Nephron progenitor cell (in vitro differentiated cells): ENCODE measurements around the gene BIK.

ENCODE experiments used
- DNase-seq: peaks from one replicate; pipeline ENCODE4 v3.0.0; 2021
- H3K27ac Mint-ChIP-seq: 2 replicates; pipeline ENCODE4 v1.8.0; 2021; ENCODE audit warnings: mild to moderate bottlenecking, moderate library complexity, mixed read lengths
- H3K27me3 Mint-ChIP-seq: 2 replicates; pipeline ENCODE4 v1.8.0; 2021; ENCODE audit warnings: mild to moderate bottlenecking, low read depth, mixed read lengths; ENCODE audit not compliant: poor library complexity
- H3K36me3 Mint-ChIP-seq: 2 replicates; pipeline ENCODE4 v1.8.0; 2021; ENCODE audit warnings: low read depth, mixed read lengths
- H3K4me1 Mint-ChIP-seq: 2 replicates; pipeline ENCODE4 v1.8.0; 2021; ENCODE audit warnings: mixed read lengths
- H3K4me3 Mint-ChIP-seq: 2 replicates; pipeline ENCODE4 v1.8.0; 2021; ENCODE audit warnings: mild to moderate bottlenecking, moderate library complexity, mixed read lengths
- H3K9me3 Mint-ChIP-seq: 2 replicates; pipeline ENCODE4 v1.8.0; 2021; ENCODE audit warnings: mild to moderate bottlenecking, moderate library complexity, mixed read lengths
- TF ChIP-seq, protein P1 (sequence below): fragments of 200-600 bp; sonication (generic); IDR thresholded peaks from 2 replicates; pipeline ENCODE4 v1.5.0; 2021; ENCODE audit warnings: antibody characterized with exemption

Gene BIK

GRCh38 chr22:43088984-43089717, 21.4 kb upstream of the BIK start, which contains the start of gene TTLL1:
TTLL1 (minus strand) TSS chr22:43089391; CDS start chr22:43075586, 13,805 bp downstream.
- DNase-seq = peak; percentile 89

GRCh38 chr22:43090130-43090789, 20.3 kb upstream of the BIK start:
- H3K36me3 Mint-ChIP-seq = peaks cover 19% of the 10 kb centered on the region
- no peak for DNase-seq
- TF ChIP-seq, protein P1, sequence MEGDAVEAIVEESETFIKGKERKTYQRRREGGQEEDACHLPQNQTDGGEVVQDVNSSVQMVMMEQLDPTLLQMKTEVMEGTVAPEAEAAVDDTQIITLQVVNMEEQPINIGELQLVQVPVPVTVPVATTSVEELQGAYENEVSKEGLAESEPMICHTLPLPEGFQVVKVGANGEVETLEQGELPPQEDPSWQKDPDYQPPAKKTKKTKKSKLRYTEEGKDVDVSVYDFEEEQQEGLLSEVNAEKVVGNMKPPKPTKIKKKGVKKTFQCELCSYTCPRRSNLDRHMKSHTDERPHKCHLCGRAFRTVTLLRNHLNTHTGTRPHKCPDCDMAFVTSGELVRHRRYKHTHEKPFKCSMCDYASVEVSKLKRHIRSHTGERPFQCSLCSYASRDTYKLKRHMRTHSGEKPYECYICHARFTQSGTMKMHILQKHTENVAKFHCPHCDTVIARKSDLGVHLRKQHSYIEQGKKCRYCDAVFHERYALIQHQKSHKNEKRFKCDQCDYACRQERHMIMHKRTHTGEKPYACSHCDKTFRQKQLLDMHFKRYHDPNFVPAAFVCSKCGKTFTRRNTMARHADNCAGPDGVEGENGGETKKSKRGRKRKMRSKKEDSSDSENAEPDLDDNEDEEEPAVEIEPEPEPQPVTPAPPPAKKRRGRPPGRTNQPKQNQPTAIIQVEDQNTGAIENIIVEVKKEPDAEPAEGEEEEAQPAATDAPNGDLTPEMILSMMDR = no peak
- H3K4me1 Mint-ChIP-seq = peaks cover 19% of the 10 kb centered on the region
- H3K27me3 Mint-ChIP-seq = peaks cover 4% of the 10 kb centered on the region
- peaks cover 5% of the 10 kb centered on the region for H3K9me3 Mint-ChIP-seq
- peak overlapping the region; percentile 93 for H3K4me3 Mint-ChIP-seq
- no peak overlapping the region for H3K27ac Mint-ChIP-seq

More at GRCh38 chr22:43088984-43089717, 21.4 kb upstream of the BIK start, which contains the start of gene TTLL1:
- Mint-ChIP-seq H3K27me3 (peaks cover 4% of the 10 kb centered on the region), H3K27ac (no peak within 1 kb of the TSS), H3K36me3 (peaks cover 22% of the 10 kb centered on the region), H3K9me3 (peaks cover 7% of the 10 kb centered on the region), H3K4me3 (peak within 1 kb of the TSS; percentile 93), H3K4me1 (peaks cover 19% of the 10 kb centered on the region)
- TF ChIP-seq, protein P1 = no peak

DNA sequence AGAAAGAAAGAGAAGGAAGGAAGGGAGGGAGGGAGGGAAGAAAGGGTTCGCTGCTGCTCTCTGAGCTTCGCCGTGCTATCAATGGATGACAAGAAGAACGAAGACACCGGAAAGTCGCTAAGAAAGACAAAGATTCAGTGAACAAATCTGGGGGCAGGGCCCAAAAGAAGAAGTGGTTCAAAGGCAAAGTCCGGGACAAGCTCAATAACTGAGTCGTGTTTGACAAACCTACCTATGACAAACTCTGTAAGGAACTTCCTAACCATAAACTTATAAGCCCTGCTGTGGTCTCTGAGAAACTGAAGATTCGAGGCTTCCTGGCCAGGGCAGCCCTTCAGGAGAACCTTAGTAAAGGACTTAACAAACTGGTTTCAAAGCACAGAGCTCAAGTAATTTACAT, 18.5 kb upstream of the BIK start:
- Mint-ChIP-seq H3K27me3 (peaks cover 8% of the 10 kb centered on the region), H3K27ac (no peak overlapping the region), H3K9me3 (peaks cover 16% of the 10 kb centered on the region), H3K4me1 (peaks cover 10% of the 10 kb centered on the region), H3K4me3 (no peak overlapping the region), H3K36me3 (peaks cover 7% of the 10 kb centered on the region)
- no peak for DNase-seq
- TF ChIP-seq, protein P1 = no peak

GRCh38 chr22:43094085-43094484, 16.5 kb upstream of the BIK start:
- no peak for DNase-seq
- Mint-ChIP-seq H3K4me3 (no peak overlapping the region), H3K36me3 (peaks cover 6% of the 10 kb centered on the region), H3K27ac (no peak overlapping the region), H3K4me1 (peaks cover 3% of the 10 kb centered on the region), H3K9me3 (peaks cover 16% of the 10 kb centered on the region), H3K27me3 (peaks cover 8% of the 10 kb centered on the region)
- TF ChIP-seq, protein P1 = no peak

GRCh38 chr22:43094551-43094950, 16.0 kb upstream of the BIK start:
- no peak overlapping the region for H3K27ac Mint-ChIP-seq
- peaks cover 6% of the 10 kb centered on the region for H3K36me3 Mint-ChIP-seq
- peaks cover 16% of the 10 kb centered on the region for H3K9me3 Mint-ChIP-seq
- no peak overlapping the region for H3K4me3 Mint-ChIP-seq
- TF ChIP-seq, protein P1 = no peak
- peaks cover under 1% of the 10 kb centered on the region for H3K4me1 Mint-ChIP-seq
- no peak for DNase-seq
- peaks cover 8% of the 10 kb centered on the region for H3K27me3 Mint-ChIP-seq
